ENCODE data around the gene IRAK3. TPM values are rescaled to one million over a fixed set of nuclear protein-coding genes. Genes with fewer than 3 reads are reported as not detected.
A peak's percentile ranks its signal among the peaks of the same experiment; 100 is the strongest.

IRAK3 gene, protein sequence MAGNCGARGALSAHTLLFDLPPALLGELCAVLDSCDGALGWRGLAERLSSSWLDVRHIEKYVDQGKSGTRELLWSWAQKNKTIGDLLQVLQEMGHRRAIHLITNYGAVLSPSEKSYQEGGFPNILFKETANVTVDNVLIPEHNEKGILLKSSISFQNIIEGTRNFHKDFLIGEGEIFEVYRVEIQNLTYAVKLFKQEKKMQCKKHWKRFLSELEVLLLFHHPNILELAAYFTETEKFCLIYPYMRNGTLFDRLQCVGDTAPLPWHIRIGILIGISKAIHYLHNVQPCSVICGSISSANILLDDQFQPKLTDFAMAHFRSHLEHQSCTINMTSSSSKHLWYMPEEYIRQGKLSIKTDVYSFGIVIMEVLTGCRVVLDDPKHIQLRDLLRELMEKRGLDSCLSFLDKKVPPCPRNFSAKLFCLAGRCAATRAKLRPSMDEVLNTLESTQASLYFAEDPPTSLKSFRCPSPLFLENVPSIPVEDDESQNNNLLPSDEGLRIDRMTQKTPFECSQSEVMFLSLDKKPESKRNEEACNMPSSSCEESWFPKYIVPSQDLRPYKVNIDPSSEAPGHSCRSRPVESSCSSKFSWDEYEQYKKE
- total RNA-seq (10 to 100 TPM; 18.5 to 71.7 TPM), polyA plus RNA-seq (ENCODE audit: insufficient read length in 6 of 6) (10 to 100 TPM; 29.1 to 41.6 (median 35.7) TPM)
- long read RNA-seq, donor 1, full-length matches to known transcripts, result 4 of 4 reads
- long read RNA-seq, donor 1, partial matches to known transcripts, result 0 of 4 reads
- long read RNA-seq, donor 1, other reads (novel, unspliced or antisense), result 0 of 4 reads
- long read RNA-seq, donor 2, full-length matches to known transcripts, result 5 of 34 reads
- long read RNA-seq, donor 2, partial matches to known transcripts, result 29 of 34 reads
- long read RNA-seq, donor 2, other reads (novel, unspliced or antisense), result 0 of 34 reads
- long read RNA-seq, donor 3, full-length matches to known transcripts, result 1 of 1 reads
- long read RNA-seq, donor 3, partial matches to known transcripts, result 0 of 1 reads
- long read RNA-seq, donor 3, other reads (novel, unspliced or antisense), result 0 of 1 reads
- long read RNA-seq, donor 4, partial matches to known transcripts, result 1 of 2 reads
- long read RNA-seq, donor 4, other reads (novel, unspliced or antisense), result 1 of 2 reads
- long read RNA-seq, donor 5, full-length matches to known transcripts, result 2 of 2 reads
- long read RNA-seq, donor 5, partial matches to known transcripts, result 0 of 2 reads
- long read RNA-seq, donor 5, other reads (novel, unspliced or antisense), result 0 of 2 reads
- long read RNA-seq, donor 6, full-length matches to known transcripts, result 5 of 5 reads
- long read RNA-seq, donor 6, partial matches to known transcripts, result 0 of 5 reads
- long read RNA-seq, donor 6, other reads (novel, unspliced or antisense), result 0 of 5 reads
- long read RNA-seq, donor 7, full-length matches to known transcripts, result 3 of 3 reads
- long read RNA-seq, donor 7, partial matches to known transcripts, result 0 of 3 reads
- long read RNA-seq, donor 7, other reads (novel, unspliced or antisense), result 0 of 3 reads
- long read RNA-seq, donor 8, full-length matches to known transcripts, result 9 of 15 reads
- long read RNA-seq, donor 8, partial matches to known transcripts, result 6 of 15 reads
- long read RNA-seq, donor 8, other reads (novel, unspliced or antisense), result 0 of 15 reads
- long read RNA-seq, donor 9, result 0 reads
- long read RNA-seq, donor 10, full-length matches to known transcripts, result 3 of 7 reads
- long read RNA-seq, donor 10, partial matches to known transcripts, result 0 of 7 reads
- long read RNA-seq, donor 10, other reads (novel, unspliced or antisense), result 4 of 7 reads
- long read RNA-seq, donor 11, result 0 reads
- long read RNA-seq, donor 12, partial matches to known transcripts, result 12 of 14 reads
- long read RNA-seq, donor 12, other reads (novel, unspliced or antisense), result 0 of 14 reads

GRCh38 chr12:66188584-66189485 is at the start of gene IRAK3:
TSS of gene IRAK3 (plus strand) at chr12:66189214. CDS start at chr12:66189300, 86 bp downstream.
- Histone ChIP-seq H3K27me3 (peaks cover 0 to 8% of the 10 kb centered on the region in 2 donors), H3K36me3 (peaks cover 0 to under 1% of the 10 kb centered on the region in 2 donors), H3K4me3 (peak within 1 kb of the TSS; percentile 52 to 67), H3K27ac (peak within 1 kb of the TSS; percentile 92 to 99), H3K9me3 (no peaks in the 10 kb centered on the region), H3K4me1 (peaks cover 0 to 49% of the 10 kb centered on the region in 2 donors)
- DNase-seq (peak; percentile 75 to 98 (median 88)), ATAC-seq (peak; percentile 90)
- intact Hi-C loops (cut with DNase I), result no loop called here
- TF ChIP-seq, protein P1, sequence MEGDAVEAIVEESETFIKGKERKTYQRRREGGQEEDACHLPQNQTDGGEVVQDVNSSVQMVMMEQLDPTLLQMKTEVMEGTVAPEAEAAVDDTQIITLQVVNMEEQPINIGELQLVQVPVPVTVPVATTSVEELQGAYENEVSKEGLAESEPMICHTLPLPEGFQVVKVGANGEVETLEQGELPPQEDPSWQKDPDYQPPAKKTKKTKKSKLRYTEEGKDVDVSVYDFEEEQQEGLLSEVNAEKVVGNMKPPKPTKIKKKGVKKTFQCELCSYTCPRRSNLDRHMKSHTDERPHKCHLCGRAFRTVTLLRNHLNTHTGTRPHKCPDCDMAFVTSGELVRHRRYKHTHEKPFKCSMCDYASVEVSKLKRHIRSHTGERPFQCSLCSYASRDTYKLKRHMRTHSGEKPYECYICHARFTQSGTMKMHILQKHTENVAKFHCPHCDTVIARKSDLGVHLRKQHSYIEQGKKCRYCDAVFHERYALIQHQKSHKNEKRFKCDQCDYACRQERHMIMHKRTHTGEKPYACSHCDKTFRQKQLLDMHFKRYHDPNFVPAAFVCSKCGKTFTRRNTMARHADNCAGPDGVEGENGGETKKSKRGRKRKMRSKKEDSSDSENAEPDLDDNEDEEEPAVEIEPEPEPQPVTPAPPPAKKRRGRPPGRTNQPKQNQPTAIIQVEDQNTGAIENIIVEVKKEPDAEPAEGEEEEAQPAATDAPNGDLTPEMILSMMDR (IDR thresholded peaks at IDR 0.05), result peak in 1 of 2 donors; percentile 15

DNA sequence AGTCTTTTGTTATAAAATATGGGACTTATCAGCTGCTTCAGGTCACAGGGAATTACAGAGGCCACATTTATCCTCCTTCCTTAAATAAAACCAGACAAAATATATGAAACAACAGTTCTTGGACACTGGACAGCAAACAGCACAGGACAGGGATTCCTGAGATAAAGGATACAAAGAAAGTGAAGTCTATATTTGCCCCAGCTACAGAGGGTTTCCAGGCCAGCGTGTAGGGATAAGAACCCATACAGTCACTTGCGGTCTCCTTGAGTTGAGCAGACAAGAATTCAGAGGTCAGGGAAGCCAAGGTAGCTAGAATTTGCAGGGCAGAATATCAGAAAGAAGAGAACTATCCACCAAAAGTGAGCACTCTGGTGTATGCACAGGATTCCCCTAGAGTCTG is 49.7 kb upstream of the IRAK3 start:
- Histone ChIP-seq H3K9me3 (peaks cover 5 to 20% of the 10 kb centered on the region in 2 donors), H3K36me3 (peaks cover 0 to 78% of the 10 kb centered on the region in 2 donors)
- intact Hi-C loops (cut with DNase I), result no loop called here

DNA sequence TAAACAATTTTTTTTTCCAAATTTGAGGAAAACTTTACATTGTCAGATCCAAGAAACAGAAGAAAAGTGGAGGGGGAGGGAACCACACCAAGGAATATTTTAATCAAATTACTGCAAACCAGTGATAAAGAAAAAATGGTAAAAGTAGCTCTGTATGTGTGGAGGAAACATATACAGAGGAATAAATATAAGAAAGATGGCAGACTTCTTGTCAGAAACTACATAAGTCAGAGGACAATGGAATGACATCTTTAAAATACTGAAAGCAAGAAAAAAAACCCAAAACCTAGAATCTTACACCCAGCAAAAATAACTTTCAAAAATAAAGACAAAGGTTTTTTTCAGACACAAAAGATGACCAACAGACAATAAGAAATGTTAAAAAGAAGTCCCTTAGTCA is 48.3 kb upstream of the IRAK3 start:
- Histone ChIP-seq H3K4me1 (peaks cover 6 to 32% of the 10 kb centered on the region in 2 donors), H3K4me3 (no peak overlapping the region), H3K27me3 (no peaks in the 10 kb centered on the region), H3K9me3 (peaks cover 5 to 20% of the 10 kb centered on the region in 2 donors), H3K36me3 (peaks cover 0 to 78% of the 10 kb centered on the region in 2 donors), H3K27ac (no peak overlapping the region)
- intact Hi-C loops (cut with DNase I), result no loop called here
- ATAC-seq (no peak), DNase-seq (no peak)
- TF ChIP-seq, protein P1 (IDR thresholded peaks at IDR 0.05), result no peak

More for the DNA sequence above, 49.7 kb upstream of the IRAK3 start:
- ATAC-seq, result no peak
- Histone ChIP-seq H3K4me1 (peaks cover 0 to 18% of the 10 kb centered on the region in 2 donors), H3K27me3 (no peaks in the 10 kb centered on the region), H3K4me3 (no peak overlapping the region), H3K27ac (no peak overlapping the region)
- TF ChIP-seq, protein P1 (IDR thresholded peaks at IDR 0.05), result no peak
- DNase-seq, result no peak
